NCI-H82 treated with DMSO at 0.1 percent for 48 hours (cell line): ENCODE results near the gene FBN1.

Source experiments
- DNase-seq: peaks from one replicate; lab custom pipeline; 2025; ENCODE audit not compliant: unreplicated experiment; lab: John Stamatoyannopoulos, UW

FBN1 gene

DNA sequence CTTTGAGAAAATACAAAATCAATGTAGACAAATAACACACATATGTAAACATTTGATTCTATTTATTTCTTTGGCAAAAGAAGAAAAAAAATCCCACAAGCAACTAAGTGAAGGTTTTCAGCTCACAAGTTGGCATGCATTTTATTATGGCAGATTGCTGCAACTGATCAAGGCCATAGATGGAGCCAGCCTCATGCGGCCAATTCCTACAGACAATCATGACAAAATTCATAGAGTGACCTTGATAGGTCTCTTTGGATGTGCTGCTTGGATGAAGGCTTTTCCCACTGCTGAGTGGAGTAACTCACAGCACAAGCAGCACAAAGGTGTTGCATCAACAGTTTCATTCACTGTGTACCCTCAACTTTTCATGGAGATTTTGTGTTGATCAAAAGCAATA is 22.1 kb downstream of the FBN1 start:
- DNase-seq = no peak

DNA sequence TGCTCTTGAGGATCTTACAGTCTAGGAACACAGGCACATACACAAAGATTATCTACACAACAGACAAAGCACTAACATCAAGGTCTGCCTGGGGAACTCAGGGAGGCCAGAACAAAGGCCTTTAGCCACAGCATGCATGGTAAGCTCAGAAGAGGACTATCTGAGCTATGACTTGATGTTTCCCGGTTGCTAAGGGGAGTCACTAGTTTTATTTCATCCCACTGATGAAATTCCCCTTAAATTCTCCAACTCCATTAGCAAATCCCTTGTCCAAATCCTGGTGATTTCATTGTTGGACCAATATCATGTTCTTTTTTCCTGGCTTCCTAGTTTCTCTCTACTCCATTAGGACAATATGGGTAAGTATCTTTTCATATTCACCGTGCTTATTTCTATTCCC is 23.3 kb downstream of the FBN1 start:
- no peak for DNase-seq

DNA sequence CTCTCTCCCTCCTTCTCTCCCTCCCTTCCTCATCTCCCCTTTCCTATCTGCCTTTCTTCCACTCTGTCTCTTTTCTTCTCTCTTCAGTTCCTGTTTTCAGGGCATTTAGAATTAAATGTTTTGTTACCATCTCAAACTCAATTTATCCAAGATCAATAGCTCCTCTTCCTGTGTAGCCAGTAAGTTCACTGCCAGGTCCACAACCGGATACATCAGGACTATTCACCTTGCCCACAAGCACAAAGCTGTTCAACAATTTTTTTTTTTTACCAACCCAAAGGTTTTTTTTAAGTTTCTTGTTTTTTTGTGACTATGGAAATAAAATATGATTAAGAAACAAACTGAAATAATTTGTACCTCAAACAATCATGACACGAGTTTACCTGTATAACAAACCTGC is 26.1 kb downstream of the FBN1 start:
- no peak for DNase-seq

DNA sequence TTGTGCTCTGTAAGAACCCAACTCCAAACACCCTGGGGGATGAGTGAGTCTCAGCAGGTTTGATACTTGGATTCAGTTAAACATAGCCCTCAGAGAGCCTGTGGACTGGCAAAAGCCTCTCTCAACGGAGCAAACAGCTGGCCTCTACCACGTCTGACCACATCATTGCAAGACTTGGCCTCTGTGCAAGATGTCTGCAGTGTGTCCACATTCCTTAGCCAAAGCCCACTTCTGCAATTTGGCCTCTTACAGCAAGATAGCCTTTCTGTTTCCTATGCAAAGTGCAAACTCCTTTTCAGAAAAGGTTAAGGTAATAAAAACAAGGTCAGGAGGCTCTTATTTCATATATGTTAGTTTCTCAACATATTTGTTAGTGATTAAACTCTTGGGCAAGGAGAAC is 27.9 kb downstream of the FBN1 start:
- no peak for DNase-seq

DNA sequence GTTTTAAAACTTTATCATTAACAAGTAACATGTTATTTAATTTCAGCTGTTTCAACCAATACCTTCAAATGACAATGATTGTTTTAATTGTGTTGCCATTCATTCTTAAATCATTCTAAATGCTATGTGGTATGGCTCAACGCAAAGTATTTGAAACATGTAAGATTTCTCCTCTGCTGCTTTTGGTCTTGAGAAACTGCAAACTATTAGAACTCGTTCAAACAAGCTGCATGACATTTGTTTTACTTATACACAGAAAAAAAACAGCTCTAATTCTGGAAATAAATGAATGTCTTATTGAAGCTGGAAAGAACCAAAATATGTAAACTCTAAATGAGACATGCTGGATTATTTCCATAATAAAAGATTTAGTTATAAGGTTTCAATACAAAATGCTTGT is 29.3 kb downstream of the FBN1 start:
- DNase-seq = no peak

DNA sequence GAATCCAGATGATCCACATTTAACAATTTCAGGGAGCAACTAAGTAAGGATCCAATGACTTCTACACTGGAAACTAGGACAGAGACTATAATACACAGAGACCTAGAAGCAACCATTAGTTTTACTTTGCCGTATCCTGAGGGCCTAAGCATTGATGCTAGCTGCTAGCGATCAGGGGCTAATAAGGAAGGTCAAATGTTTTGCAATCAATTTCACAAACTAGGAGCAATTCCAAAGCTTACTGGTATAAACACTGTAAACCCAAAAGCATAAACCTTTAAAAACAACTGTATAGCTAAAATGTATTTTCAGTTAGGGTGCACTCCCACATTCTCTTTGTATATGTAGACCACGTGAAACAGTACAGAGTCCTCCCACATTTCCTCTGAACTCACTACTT is 31.5 kb downstream of the FBN1 start:
- DNase-seq = no peak

DNA sequence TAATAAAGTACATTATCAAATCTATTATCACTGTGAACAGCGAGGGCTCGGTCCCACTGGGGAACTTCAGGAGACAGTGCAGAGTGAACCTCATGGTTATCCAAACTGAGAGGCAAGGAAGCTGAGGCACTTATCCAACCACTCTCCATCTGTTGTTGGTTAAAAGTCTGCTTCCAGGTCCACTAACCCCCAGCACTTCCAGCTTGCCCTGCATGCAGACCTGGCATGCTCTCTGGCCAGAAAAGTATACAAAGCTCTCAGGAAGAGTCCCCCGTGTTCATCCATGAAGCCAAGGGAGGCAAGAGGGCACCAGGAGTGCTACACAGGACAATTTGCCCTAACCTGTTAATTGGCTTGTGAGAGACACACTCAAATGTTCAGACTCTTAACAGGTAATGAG is 36.0 kb downstream of the FBN1 start:
- no peak for DNase-seq

DNA sequence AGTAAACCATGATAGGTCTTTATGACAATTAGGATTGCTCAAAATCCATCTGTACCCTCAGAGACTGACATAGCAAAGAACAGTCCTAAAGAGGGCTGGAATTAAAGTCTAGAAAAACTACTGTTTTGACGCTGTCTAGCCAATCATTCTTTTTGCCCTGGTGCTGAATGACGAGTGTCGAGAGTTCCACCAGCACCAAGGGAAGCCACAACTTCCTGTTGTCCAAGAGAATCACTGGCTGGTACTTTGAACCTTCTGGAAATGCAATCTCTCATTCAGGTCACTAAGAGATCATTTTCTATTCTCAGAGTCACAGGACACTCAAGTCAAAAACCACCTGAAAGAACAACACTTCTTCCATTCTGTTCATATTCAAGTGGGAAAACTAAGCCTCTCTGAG is 37.7 kb downstream of the FBN1 start:
- DNase-seq = no peak

DNA sequence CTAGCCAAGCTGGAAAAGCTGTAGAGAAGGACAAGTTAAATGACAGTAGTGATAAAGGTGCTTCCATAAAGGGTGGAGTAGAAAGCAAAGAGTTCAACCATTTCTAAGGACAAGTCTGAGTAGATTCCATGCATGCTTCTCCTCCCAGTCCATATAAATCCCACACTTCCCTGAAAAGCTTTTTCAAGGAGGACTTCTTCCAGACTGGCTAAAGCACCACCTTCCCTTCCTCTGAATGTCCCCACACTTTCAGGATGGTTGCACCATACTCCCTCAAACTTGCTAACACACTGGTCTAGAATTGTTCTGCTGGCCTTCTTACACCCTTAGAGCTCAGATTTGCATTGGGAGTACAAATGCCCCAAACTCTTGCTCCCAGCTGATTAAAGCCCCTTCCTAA is 40.9 kb downstream of the FBN1 start:
- DNase-seq = no peak

DNA sequence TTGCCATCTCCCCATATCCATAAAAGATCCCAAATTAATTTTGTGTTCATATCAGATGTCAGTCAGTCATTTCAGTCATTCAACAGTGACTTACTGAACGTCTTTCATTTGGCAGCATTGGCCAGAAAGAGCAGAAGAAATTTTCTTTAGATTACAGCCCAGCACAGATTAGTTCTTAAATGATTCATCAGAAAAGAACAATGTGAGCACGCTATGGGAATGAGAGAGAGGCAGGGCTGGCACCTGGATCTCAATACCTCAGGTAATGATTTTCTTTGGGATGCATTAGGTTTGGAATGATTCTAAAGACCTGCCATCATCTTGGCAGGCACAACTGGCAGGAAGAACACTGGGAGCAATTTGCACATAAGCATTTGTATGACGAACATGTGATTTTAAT is 41.6 kb downstream of the FBN1 start:
- no peak for DNase-seq

DNA sequence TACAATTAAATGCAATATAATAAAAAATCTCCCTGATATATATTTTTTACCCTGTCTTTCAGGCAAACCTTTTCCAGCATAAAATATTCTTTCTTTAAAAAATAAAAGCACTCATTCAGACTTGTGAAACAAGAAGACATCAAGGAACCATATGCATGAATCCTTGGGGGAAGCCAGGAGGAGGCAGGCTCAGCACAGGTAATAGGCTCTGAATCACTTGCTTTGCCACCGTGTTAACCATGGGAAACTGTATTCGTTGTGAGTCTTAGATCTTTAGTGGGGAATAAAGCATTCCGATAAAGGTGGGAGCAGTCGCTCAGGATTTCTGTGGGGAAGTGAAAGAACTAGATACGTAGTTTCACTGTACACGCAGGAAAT is 42.4 kb downstream of the FBN1 start:
- no peak for DNase-seq

DNA sequence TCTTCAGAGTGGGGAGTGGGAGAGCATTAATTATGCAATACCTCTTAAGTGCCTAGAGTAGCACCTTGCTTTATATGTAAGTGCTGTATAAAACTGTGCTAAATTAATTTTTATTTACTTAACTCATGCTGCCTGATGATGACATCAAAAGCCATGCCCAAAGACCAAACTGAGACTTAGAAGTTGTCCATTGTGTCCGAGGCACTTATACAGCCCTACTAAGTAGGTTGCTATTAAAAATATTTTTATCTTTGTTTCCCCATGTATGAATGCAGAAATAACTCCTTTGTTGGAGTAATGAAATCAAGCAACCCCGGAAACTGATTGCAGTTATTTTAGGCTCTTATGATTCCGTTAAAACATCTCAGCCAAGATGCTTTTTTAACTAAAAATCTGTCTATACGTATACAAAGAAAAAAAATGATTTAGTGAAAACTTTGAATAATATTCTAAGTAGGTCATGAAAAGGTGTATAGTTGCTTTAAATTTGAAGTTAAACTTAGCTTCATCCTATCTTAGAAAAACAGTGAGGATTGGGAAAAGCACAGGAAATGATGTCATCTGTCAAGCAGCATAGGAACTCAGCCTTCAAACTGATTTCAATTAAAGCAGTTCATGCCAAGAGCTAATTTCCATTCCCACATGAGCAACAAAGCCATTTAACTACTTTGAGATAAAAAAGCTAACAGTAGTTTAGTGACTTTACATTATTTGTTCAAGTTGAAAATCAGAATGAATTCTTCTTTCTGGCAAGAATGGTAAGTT is 43.0 kb downstream of the FBN1 start:
- DNase-seq = no peak

DNA sequence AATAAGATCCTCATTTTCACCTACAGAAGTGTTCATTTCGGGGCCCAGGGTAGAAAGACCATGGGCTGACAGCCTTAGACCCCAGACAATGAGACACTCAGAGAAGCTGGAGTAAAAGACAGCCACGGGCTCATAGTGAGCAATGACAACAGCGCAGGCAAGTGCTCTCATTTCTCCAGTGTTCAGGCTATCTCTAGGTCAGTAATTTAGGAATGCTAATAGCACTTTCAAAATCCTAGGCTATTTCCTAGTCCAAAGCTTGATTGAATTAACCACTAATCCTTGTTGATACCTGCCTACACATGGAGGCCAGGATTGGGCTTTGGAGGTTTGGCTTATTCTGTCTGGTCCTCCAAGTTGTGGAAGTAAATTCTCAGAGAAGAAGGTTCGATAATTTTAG is 44.4 kb downstream of the FBN1 start:
- DNase-seq = no peak

DNA sequence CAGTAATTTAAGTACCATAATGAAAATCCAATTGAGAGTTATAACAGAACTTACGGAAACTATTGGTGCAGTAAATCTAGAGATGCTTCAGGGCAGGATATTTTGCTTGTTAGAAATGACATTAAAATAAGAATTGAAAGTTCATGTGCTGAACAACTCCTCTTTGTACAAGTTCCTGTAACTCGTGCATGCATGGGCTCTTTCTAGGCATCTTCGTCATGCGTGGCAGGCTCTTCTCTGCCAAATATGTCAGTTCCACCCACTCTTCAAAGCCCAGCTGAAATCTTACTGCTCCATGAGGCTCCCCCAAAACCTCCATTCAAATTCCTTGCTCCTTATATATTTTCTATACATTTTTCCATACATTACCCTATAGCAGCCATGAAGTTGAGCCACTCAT is 48.7 kb downstream of the FBN1 start:
- DNase-seq = no peak

DNA sequence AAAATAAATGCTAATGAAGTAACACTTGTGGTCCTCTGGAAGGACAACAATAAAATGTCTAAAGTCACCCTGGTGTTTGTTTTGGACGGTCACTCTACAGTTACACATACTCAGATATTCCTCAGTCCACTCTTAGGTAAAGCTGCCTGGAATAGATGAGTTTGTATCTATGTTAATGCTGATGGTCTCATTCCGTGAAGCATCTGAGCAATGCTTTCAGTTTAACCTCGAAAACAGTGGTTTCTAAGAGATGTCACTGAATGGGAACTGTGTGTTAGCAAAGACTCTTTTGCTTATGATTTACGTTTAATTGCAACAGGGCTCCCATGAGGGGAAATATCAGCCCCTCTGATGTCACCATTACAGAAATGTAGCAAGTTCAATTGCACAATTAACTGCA is 49.1 kb downstream of the FBN1 start:
- no peak for DNase-seq

DNA sequence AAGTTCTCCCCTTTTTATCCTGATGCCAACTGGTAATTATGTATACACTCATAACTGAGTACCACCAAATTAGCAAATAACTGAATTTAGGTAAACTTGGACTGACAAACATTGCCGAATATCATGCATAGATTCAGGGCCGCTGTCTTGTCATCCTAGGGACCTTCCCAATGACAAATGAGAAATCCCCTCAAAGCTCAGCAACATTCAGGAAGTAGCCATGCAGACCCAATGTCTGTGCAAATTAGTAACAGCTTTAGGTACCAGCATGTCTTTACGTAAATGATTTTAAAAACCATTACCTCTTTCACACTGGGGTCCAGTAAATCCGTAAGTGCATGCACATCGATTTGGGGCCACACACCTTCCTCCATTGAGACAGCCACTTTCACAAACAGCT is 49.5 kb downstream of the FBN1 start:
- DNase-seq = no peak

DNA sequence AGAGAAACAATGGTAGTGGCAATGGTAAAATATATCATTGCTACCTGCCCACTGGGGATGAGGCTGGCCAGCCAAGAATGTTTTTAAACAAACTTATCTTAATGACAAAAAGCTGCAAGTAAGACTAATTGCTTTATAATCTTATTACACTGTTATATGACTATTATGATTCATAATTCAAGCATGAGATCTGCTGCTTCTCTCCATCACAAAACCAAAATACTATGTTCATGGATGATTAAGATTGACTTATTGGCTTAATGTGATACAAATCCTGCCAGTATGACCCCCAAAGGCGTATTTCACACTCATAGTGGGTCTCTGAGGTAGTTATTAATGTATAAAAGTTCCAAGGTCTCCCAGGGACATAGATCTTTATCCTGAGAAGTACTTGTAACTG is 52.6 kb downstream of the FBN1 start:
- no peak for DNase-seq

DNA sequence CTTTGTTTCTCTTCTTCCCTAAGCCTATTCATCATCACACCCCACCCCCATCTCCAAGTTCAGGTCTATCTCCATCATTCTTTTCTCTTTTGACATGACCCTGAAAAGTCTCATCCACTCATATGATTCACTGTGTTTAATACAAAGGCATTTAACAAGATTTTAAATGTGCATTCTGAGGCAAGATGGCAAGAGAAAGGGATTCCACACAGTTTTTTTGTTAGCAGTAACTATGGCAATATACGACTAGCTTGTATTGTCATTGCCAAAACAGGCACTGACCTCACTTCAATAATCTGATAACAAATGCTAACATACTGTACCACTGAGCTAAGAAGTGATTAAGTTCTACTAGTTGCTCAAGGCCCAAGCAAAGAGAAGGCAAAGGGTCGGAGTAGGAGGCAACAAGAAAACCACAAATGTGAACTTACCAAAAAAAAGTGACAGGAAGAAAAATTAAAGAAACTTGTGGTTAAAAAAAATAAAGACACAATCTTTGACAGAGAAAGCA is 53.2 kb downstream of the FBN1 start:
- no peak for DNase-seq

DNA sequence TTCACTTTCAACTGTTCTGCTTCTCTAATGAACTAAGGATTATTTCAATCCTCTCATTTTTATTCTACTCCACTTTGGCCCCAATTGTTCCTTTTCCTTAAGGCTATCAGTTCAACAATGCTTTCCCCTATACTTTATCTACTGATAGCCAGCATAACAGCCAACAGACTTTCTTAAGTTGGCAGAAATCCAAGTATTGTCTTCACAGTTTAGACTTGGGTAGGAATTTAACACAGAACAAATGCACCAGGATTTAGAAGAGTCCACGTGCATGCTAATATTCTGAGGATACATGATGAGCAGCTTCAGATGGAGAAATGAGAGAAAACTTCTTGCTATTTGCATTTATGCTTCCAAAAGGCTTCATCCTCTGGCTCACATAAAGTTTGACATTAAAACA is 54.8 kb downstream of the FBN1 start:
- DNase-seq = no peak

DNA sequence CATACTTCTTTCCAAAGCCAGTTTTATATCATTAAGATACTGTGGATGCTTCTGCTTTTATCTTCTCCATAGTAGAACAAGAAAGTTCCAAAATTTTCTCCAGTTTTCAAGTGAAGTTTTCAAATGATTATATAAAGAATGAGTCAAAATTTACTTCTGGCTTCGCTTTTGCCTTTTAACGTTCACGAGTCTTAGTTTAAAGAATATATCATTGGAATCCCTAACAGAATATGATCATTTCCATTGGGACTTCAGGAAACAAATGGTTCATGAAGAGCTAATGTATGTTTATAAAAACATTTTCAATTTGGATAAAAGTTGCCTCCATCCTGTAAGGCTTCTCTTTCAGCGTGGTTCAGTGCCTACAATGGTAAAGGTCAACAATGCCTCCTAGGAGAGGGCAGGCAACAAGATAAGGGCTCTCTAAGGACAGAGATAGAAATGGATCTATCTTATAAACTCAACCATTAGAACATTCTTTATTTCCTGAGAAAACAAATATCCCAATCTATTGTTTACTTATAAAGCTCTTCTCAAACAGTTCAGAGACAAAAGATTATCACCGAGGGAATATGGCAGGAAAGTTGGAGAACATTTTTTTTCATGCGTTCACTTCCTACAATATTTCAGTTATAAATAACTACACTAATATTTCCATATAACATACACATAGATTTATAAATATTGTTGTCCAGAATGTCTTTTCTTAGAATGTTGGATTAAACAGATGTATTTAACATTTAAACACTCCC is 60.5 kb downstream of the FBN1 start:
- DNase-seq = no peak

DNA sequence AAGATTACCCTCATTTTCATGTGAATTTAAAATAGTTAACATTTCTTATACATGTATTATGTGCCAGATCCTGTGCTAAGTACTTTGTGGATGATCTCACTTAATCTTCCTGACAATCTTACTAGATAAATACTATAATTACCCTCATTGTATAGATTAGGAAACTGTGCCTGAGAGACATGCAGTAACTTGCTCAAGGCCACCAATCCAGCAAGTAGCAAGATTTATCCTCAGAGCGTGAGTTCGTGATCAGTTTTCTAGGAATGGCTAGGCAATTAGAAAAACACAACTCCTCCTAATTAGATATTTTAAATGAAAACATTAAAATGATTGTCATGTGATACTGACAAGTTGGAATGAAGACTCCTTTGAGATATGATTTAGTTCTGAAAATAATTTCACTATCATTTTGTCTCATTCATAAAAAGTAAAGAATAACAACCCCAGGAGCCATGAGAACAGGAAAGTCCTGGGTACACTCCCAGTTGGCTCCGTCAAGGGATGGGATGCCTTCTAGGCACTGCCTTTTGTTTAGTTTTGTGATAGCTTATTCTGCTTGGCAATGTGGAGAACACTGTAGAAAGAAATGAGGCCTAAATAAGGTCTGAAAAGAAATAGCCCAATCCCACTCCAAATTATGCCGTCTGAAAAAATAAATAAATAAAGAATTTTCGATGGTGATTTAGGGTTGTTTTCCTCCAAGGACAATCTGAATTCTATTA is 61.3 kb downstream of the FBN1 start:
- DNase-seq = peak; percentile 48
